Hematopoietic multipotent progenitor cell treated with erythropoietin and hydrocortisone succinate and interleukin-3 and kit ligand, for 8 days (in vitro differentiated cells): ENCODE data around the gene MYO5B.

Experiments
- DNase-seq: peaks from one replicate; pipeline ENCODE4 v3.0.0-alpha.2; 2015

The MYO5B gene

DNA sequence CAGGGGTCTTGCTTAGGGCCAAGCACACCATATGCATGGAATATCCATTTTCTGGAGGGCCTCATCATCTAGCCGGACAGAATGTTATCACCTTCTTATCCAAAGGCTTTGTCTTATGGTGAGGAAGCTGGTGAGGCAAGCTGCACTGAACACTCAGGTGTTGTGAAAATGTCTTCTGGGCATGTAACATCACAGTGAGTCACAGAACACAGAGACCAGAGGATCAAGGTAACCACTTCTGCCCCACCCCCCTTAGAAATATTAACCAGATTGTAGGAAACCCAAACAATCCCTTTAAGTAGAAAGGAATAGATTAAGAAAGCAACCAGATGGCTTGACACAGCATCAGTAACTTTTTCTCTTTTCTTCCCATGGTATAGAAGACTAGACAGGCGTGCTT lies 51.1 kb downstream of the MYO5B start:
- DNase-seq: no peak

DNA sequence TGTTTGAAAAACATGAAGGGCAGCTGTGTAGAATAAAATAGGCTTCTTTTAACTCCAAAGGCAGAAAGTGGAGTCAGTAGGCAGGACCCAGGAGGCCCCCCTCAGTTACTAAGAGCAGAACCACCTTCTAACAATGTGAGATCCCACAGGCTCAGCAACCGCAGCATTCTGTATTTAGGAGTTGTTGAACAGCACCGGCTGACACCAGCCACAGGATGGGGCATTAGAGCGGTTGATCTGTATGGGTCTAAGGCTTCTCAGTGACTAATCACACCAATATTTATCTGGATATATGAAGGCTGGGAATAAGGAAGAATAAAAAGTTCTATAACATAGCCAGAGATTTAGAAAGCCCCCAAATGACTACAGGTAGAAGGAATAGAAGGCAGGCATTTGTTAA lies 51.7 kb downstream of the MYO5B start:
- DNase-seq: no peak

DNA sequence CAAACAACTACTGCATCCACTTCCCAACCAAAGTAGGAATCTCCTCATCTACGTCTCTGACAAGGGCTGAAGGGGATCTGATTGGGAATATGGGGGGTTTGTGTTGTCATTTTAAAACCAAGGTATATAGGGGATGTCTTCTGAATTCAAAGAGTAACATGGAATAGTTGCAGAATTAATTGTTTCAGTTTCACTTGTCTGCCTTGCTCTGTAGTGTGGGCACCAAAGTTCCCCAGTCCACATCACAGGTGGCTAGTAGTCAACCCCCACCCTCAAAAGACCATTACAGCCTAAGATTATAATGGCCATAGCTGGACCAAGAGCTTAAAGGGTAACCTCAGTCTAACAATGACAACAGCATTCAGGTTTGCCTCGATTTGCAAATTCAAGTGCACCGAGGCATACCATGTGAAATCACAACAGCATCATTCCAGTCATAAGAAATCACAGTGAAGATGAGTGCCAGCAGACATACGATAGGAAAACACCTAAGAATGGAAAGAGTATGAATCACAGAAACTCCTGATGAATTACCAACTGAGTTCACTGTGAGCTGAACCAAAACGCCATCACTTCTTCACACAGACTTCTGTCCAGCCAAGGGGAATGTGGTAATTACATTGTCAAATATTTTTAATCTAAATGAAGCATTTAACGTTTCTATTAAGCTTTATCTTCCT lies 52.4 kb downstream of the MYO5B start:
- DNase-seq: no peak

DNA sequence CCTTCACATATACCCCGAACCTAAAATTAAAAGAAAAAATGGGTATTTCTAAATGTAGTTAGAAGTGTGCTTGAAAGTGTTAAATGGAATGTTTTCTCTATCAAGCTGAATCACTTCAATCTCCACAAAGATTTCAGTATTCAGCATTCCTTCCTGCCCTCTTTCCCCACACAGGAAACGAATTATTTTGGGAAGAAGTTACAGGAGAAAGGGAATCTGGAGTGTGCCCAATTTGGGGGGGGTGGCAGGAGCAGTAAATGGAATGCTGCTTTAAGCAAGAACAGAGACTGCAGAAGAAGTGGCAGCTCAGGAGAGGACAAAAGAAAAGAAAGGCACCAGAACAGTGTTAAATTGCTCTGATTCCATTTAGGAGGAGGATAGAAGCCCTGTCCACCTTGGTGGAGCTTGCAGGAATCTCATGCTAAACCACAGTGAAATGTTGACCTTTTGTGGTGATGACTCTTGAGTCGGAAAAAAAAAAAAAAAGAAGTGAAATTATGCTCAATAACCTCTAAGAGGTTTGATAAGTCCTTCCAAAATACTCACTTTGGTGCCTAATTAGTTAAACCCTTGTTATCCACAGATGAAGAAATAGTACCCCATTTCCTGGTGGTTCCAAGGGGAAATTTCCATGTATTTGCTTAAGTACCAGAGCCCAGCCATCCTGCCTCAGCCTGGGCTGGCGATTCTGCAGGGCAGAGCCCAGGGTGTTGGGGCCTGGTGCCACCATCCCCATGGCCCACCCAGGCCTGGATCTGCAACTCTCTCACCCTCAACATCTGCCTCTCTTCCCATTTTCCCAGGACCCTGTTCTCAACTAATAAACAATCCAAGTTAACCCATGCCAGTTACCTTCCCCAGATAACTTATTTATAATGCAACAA lies 56.5 kb downstream of the MYO5B start:
- DNase-seq: no peak

DNA sequence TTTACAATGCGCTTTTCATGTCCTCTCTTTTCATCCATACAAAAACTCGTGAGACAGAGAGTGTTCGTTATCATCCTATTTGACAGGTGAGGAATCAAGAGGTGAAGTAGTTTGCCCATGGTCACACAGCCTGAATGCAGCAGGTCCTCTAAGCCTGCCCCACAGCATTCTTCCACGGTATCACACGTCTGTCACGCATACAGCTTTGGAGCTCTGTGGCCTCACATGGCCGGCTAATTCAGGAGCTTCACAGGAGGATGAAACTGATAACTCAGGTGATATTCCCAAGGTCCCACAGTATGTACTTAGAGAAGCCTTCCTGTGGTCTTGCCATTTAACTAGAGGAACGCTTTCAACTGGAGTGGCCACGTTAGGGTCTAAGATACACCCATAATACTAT lies 59.0 kb downstream of the MYO5B start:
- DNase-seq: no peak

DNA sequence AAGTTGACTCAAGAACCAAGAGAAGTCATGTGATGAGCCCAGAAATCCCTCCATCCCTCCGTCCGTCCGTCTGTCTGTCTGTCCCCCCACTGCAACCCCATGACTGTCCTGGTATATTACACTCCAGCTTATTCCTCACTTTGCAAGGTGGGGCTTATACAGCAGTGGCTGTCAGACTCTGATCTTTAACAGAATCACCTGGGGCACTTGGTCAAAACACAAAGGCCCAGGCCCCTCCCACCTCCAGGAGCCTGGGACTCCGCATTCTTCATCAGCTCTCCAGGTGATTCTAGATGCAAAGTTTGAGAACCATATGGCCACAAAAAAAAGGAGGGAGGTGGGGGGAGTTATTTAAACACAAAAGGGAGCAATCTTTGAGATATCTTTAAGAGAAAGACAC lies 61.4 kb downstream of the MYO5B start:
- DNase-seq: no peak

DNA sequence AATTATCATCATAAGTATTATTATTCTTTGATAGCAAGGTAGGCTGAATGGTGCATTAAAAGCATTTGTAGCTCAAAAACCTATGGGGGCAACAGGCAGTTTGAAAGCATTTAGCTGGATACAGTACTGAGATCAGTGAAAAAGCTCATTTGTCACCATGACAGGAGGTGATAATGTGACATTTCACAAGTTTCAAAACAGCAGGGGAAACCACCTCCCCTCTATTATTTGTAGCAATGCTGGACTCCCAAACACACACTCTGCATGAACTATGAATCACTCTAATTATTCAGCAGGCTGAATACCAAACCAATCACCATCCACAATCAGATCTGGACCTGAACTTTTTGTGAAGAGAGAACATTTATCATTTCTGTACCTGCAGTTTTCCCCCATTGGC lies 63.4 kb downstream of the MYO5B start:
- no peak for DNase-seq

DNA sequence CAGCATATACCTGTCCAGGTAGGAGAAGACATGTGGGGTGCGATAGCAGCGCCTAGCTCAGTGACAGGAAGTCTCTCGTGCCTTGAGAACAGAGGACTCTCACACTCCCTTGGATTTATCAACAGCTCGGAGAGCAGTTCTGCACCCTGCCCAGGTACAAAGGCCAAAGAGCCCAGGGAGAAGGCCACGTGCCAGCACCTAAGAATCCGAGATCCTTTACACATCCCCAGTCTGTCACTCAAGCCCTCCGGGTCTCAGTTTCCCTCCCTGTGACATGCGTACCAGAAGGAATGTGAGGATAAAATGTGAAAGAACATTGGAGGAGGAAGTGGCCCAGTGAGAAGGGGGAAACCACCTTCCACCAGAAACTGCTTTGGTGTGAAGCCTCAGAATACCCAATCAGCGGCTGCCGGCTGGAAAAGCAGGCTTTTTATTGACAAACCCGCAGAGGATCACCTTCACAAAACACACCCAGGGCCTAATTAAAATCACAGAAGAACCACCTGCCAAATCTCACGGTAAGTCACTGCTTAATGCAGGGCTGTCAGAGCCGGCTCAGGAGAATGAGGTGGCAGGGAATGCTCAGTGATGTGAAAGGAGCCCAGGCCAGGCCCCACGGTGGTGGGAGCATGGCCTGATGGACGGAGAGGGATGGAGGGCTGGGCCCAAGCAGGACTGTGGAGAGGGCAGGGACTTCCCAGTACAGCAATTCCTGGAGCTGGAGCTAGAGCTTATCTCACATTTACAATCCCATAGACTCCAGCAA lies 66.3 kb downstream of the MYO5B start:
- DNase-seq: no peak

DNA sequence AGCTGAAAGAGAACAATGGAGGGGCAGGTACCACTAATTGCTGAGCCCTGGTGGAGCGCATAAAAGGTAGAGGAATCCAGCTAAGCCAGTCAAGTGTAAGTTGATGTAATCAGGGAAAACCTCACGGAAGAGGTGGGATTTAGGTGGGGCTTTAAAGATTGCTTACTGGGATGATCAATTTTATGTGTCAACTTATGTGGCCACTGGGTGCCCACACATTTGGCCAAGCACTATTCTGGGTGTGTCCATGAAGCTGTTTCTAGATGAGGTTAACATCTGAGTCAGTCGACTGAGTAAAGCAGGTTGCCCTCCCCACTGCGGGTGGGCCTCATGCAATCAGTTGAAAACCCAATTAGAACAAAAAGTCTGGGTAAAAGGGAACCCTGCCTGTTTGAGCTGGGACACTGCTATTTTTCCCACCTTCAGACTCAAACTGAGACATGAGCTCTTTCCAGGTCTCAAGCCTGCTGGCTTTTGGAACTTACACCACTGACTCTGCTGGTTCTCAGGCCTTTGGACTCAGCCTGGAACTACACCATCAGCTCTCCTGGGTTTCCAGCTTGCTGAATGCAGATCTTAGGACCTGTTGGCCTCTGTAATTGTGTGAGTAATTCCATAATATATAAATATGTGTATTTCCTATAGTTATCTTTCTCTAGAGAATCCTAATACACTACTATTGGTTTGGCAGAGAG lies 67.3 kb downstream of the MYO5B start:
- no peak for DNase-seq

DNA sequence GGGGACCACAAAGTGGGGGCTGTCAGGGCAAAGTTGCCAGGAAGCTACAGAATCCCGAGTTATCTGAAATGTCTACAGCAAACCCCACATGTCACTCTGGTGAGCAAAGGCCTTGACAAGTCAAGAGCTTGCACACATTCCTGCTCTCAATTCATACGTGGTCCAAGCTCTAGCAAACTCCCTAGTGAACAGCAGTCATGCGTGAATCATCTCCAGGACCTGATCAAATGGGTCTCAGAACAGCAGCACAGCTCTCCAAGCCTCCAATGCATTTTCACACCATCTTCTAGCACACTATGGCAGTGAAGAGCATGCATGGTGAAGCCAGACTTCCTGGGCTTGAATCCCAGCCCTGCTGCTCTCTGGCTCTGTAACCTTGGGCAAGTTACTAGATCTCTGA lies 68.5 kb downstream of the MYO5B start:
- no peak for DNase-seq

DNA sequence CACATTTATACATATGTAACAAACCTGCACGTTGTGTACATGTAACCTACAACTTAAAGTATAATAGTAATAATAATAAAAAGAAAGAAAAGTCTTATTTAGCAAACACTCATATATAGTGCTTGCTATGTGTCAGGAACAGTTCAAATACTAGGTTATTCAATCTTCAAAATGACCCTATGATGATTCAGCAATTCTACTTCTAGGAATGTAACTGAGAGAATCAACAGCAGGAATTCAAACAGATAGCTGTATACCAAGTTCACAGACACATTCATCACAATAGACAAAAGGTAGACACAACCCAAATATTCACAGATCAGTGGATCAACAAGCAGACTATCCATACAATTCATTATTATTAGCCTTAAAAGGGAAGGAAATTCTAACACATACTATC lies 69.5 kb downstream of the MYO5B start:
- DNase-seq: no peak

DNA sequence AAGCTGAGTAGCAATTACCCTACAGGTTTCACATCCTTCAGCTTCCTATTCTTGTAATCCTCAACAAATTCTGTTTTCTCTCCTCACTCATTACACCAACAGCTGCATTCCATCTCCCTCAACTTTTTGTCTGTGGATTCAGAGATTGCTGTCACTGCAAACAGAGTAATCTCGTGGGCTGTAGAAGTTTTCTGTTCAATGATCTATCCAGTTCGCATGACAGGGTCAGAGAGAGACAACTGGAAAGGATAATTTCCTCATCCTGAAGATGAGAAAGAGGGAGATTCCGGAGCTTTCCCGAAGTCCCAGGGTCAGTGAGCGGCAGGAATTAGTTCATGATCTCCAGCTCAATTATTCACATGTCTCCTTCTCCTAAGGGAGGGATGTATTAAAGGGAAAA lies 75.7 kb downstream of the MYO5B start:
- DNase-seq: no peak

DNA sequence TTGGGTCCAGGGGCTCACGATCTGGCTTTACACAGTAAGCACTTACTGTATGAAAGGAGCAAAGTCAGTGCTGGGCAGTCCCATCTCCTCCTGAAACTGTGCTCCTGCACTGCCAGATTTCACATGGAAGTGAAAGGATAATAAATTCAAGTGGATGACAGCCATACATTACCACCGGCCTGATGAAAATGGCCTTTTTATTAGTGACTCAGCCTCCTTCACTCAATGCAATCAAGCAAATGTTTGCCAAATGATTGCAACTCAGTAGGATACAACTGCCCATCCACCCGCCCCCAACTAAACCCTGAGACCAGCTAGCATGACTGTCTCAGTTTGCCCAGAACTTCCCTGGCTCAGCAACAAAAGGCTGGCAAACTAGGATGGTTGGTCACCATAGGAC lies 77.1 kb downstream of the MYO5B start:
- DNase-seq: no peak

DNA sequence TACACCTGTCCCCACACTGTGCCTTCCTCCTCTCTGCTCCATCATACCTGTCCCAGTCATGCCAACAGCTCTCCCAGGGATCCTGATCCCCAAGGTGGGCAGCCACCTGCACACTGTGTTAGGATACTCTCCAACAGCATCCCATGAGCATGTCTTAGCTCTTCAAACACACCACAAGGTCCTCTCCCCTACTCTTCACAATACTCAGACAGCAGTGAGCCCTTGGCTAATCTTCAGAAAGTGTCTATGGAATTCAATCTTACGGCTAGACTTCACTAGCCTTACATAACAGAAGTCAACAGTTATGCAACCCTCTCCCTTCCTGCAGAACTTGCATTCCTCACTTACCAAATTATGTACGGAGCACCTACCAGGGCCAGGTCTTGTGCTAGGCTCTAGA lies 79.9 kb downstream of the MYO5B start:
- no peak for DNase-seq

DNA sequence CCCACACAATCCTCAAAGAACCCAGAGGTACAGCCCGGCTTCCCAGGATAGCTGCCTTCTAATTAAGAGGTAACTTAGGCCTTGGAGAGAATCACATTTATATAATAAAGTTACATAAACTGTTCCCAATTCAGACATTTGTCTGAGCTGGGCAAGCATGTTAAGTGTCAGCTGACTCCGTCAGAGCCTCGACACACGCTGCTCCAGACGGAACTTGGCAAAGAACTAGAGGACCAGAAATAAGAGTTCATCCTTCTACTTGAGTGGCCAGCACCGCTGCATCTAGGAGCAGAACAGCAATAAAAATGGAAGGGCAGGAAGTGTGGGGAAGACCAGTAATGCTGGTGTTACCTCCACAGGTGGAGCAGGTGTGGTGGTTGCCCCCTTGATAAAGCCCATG lies 80.5 kb downstream of the MYO5B start:
- no peak for DNase-seq

DNA sequence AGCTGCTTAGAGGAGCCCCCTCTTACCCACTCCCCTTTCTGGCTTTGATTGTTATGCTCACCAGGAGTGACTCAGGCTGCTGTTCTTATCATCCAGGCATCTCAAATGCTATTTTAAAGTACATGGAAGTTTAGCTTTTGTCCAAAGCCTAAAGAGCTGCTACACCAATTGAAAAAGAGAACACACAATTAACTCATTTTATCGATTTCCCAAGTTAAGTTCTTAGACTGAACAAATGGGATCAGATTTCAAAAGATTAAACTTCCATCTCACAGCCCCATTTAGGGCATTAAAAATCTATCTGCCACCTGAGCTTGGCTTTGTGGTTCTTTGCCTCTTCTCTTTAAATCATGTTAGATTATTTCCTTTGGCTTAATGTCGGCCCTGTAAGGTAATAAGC lies 81.2 kb downstream of the MYO5B start:
- no peak for DNase-seq

DNA sequence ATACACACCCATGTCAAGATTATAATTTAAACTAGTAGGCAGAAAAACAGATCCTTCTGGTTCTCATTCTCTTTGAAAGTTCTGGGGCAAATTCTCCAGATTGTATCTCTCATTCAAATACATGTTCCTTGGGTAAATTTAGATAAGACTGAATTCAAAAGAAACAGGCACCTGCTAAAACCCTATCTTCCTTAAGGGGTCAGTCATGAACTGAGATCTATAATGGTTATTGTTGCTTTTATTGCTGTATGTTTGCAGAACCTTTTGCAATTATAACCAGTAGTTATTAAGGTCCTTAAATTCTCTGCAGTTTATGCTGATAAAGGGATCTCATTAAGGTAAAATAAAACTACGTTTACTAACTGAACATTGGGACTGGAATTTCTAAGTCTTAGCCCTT lies 83.5 kb downstream of the MYO5B start:
- DNase-seq: no peak

DNA sequence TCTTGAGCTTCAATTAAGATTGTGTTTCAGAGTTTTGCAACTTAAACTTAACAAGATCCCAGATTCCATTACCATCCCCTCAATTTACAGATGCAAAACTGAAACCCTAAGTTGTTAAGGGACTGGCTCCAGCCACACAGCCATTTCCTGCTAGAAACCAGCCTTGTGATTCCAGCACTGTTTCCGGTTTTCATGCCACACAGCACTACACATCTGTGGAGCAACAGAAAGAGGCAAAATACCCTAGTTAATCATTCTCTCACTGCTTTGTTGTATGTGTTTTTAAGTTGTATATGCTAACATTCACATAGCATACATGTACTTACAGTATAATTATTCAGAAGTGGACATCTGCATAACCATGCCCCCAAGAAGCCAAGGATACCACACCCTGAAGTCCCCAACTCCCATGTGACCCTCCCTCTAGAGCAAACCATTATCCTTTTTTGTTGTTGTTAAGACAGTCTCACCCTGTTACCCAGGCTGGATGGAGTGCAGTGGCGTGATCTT lies 87.4 kb downstream of the MYO5B start:
- DNase-seq: no peak

DNA sequence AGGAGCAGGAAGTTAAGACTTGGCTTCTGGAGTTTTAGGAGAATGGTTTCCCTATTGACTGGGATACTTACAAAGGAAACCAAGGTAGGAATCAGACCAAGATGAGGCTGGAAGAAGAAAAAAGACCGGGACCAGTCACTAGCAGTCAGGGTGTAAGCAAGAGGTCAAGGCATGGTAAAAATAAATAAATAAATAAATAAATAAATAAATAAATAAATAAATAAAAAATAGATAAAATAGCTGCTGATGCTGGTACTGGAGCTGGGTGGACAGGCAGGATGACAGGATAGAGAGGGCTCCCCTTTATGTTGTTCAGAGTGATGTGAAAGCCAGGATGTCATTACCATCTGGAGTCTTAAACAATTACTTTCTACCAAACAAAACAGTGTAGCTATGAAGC lies 89.9 kb downstream of the MYO5B start:
- no peak for DNase-seq

DNA sequence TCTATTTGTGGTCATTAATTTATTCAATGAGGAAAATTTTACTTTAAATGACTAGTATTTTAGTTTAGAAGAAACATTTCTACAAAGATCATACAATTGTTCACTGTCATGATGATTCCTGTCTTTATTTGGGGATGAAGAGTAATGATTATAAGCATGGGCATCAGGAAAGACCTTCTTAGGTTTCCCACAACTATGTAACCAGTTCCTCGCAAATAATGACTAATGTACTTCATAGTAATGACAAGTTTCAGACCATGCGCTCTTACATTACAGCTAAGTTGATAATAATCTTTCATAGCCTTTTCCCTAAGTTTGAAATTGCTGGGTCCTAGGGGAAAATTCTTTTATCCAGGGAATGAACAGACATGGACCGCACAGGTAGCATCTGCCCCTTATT lies 90.5 kb downstream of the MYO5B start:
- no peak for DNase-seq

DNA sequence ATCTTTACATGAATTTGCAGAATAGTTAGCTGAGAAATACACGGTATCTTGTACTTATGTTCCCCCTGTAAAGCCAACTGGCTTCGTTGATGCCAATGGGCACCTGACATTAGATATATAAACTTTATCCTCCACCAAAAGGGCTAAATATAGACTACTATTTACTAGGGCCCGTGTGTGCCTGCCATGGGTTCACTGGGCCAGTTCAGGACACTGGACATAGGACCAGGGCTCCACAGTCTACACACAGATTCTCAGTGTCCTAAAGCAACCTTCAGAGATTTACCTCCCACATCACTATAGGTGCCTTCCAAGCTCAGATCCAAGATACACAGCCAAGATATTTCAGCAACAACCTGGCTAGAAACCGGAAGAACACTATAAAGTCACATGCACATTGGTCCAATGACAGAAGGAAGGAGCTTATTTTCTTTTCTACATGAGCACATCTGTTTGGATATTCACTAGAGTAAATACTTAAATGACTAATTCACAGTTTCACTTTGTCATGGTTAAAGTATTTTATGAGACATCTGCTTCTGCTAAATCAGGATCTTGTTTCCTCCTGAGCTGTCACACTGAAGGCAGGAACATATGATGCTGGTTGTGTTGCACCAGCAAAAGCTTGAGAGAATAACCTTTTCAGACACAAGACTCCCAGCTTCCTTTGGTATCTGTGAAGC lies 95.1 kb downstream of the MYO5B start:
- no peak for DNase-seq

DNA sequence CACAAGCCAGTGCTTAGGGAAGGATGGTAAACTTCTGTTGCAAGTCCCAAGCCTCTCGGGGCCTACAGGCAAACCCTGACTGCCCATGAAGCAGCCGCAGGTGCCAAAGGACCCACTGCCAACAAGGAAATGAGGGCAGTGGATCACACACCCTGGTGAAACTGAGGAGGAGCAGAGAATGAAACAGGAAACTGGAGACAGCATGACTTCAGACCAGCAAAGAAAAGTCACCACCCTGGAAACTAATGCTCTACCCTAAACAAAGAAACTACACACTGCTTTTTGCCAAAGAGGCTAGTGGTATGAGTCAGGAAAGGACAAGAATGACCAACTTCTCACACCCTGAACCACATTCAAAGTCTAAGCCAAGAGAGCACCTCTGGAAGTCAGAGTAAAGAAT lies 97.2 kb downstream of the MYO5B start:
- no peak for DNase-seq
